UCSD-AML1 (cell line): ENCODE measurements around the gene ZNF710.

Source experiments
- DNase-seq: peaks from one replicate; lab custom pipeline; 2025; ENCODE audit not compliant: unreplicated experiment; lab: John Stamatoyannopoulos, UW

Gene ZNF710

GRCh38 chr15:89991312-89991711 lies 9.8 kb upstream of the ZNF710 start:
- no peak for DNase-seq

DNA sequence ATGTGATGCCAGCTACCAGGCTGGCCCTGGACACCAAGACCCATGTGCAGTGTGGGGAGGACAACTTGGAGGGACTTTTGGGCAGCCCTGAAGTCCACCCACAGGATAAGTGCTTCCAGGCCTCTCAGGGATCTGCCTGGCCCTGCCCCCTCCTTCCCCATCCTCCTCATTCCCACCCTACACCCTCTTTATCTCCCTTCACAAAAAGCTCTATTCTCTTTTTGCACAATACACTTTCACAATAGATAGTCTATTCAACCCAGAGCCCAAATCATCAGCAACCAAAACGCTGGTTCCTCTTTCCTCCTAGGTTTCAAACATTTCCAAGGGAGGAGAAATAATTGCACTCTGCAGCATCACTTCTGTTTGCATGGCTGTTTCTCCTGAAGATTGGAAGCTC lies 7.8 kb upstream of the ZNF710 start:
- DNase-seq, result no peak

GRCh38 chr15:89997079-89997478 lies 4.0 kb upstream of the ZNF710 start:
- DNase-seq, result no peak

DNA sequence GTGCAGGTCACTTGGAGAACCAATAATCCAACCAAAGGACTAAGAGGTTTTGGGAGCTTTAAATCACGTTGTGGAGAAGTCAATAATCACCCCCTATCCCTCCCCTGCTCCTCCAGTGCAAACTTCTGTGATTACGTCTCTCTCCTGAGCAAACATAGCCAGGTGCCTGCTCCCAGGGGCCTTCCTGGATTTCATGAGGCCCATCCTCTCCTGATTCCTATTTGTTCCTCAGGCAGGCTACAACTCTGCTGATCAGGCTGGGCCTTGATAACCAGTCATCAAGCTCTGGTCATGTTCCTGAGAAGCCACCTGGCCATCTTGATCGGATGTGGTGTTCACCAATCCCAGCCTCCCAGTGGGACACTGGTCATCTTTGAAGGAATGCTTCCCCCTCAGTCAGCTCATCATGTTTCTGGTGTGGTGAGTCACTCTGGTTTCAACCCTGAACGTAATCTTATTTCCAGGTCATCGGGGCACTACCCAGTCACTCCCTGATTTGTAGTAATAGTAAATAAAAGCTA lies 2.9 kb upstream of the ZNF710 start:
- no peak for DNase-seq

DNA sequence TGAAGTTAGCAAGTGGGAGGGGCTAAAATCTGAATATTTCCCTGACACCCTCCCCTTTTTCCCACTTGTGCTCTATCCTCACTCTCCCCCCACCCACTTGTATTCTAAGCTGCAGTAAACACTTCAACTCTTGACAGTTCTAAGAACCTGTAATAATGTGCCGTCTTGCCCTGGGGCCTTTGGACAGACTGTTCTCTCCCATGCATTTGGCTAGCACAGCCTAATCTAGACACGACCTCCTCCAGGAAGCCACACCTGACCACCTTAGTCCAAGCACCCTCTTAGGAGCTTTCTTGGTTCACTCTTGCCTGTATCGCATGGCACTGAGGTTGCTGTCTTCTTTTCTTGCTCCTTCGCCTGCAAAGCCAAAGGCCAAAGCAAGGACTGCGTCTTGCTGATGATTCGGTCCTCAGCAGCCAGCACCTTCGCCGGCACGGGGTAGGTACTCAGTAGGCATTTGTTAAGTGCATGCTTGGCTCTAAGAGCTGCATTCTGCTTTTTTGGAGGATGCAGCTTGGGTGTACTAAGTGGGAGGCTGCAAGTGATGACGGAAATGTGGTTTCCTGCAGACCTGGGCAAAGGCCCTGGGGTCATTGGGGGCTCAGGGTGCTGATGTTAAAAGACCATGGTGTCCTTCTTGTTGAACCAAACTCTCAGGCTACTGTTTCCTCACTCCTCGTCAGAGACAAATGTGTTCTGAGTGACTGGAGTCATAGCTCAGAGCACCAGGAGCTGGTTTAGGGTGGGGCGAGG lies 2.0 kb upstream of the ZNF710 start:
- DNase-seq, result no peak

- peak; percentile 56 for DNase-seq
Observed at GRCh38 chr15:89999676-90000185, 1.4 kb upstream of the ZNF710 start.

- peak; percentile 38 for DNase-seq
Observed at GRCh38 chr15:90000186-90001001, 730 bp upstream of the ZNF710 start.

DNA sequence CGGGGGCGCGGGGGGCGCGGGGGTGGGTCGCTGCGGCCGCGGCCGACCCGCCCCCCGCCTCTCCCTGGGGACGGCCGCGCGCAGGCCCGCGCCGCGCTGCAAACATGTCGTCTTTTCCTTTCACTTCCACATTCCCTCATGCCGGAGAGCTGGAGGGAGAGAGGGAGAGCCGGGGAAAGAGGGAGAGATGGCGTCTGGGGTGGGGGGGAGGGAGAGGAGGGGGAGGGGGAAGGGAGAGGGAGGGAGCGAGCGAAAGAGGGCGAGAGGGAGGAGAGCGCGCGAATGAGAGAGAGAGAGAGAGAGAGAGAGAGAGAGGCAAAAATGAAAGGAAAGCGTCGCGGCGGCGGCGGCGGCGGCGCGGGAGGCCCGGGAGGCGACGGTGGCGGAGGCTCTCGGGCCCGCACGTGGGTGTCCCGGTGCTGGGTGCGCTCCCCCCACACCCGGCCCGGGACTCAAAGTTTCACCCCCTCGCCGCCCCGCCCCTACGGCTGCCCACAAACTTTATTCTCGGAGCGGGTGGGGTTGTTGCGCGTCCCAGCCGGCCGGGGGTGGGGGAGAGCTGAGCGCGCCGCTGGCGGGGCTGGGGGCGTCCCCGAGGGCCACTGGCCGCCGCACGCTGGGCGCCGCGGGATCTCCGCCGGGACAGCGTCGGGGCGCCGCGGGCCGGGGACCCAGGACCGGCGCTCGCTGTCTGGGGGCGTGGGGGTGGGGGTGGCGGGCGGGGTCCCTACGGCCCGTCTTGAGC lies 731 bp downstream of the ZNF710 start:
- DNase-seq, result peak; percentile 57

DNA sequence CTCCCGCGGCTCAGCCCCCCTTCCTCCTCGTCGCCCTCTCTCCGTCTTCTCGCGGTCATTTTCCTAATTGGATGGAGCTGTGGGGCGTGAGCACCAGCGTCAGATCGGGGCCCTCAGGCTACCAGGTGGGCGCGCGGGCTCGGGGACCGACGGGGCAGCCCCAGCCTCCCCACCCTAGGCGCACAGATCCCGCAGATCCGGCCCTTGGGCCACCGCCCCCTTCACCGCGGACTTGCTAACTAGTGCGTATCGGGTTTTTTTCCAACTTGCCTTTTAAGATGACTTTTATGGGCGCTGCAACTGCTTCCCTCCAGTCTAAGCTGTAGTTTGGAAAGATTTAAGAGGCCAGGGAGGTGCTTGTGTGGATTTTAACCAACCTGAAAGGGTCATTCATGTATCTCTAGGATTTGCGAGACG lies 1.3 kb downstream of the ZNF710 start:
- DNase-seq, result peak; percentile 49

GRCh38 chr15:90003736-90004135 lies 2.6 kb downstream of the ZNF710 start:
- DNase-seq, result no peak

- DNase-seq, result no peak
Observed at GRCh38 chr15:90004252-90004651, 3.1 kb downstream of the ZNF710 start.

- DNase-seq, result no peak
Observed at GRCh38 chr15:90004671-90005070, 3.5 kb downstream of the ZNF710 start.

DNA sequence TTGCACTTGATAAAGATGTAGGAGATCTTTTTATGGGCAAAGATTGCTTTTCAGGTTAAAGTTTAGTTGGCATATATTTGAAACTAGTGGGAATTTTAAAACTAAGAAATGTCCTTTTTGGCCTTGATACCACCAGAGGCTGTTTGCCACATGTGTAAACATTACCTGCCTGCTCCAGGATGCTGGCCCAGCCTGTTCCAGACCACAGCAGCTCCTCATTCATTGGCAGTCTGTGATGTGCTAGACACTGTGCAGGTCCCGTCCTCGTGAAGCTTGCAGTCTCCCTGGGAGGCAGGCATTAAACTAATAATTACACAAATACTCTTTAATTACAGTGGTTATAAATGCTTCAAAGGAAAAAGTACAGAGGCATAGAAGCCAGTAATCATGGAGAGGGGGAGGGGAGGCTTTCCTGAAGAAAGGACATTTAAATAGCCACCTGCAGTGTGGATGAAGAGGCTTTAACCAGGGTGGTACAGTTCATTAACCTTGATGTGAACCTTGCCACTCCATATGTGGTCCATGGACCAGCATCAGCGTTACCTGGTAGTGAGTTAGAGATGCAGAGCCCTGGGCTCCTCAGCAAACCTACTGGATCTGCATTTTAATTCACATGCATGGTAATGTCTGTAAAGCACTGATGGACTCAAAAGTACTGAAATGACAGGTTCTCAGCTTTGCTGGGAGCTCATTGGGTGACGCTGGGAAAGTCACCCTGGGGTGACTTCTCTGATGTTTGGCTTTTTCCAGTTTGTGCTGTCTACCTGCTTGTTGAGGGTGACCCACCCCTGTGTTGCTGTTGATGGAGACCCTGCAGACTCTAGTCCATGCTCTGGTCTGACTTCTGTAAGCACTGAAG lies 5.3 kb downstream of the ZNF710 start:
- no peak for DNase-seq

DNA sequence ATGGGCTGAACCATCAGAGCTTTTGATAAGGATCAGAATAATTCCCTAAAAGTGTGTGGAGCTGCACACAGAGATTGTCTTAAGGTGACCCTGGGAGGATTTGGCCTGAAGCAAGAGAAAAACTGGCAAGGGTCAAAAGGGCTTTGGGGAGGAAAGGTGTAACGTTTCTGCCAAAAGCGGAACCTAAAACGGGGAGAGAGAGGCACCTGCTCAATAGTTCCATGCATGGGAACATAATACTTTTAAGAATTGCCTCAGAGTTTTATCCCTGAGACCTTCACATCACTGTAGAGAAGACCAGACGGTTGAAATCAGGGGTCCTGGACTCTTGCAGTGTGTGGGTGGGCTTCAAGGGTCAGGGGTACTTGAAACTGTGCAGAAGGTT lies 5.9 kb downstream of the ZNF710 start:
- DNase-seq, result no peak

- DNase-seq, result no peak
Observed at GRCh38 chr15:90008607-90009006, 7.5 kb downstream of the ZNF710 start.

- no peak for DNase-seq
Observed at GRCh38 chr15:90009301-90010022, 8.3 kb downstream of the ZNF710 start.

DNA sequence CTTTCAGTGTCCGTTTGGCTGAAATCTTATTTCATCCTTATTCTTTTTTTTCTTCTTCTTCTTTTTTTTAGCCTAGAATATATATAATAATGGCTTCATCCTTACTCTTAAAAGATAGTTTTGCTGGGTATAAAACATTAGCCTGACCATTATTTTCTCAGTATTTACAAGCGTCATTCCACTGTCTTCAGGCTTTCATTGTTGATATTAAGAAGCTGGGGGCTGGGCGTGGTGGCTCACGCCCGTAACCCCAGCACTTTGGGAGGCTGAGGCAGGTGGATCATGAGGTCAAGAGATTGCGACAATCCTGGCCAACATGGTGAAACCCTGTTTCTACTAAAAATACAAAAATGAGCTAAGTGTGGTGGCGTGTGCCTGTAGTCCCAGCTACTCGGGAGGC lies 10.6 kb downstream of the ZNF710 start:
- DNase-seq, result no peak

- DNase-seq, result no peak
Observed at GRCh38 chr15:90013503-90013937, 12.4 kb downstream of the ZNF710 start.

GRCh38 chr15:90015294-90015693 lies 14.2 kb downstream of the ZNF710 start:
- DNase-seq, result no peak

- DNase-seq, result no peak
Observed at GRCh38 chr15:90015749-90016148, 14.6 kb downstream of the ZNF710 start.
